K562 treated with DMSO at 1 percent for 12 hours (cell line): Measurements from ENCODE around the gene FAM217A. TPM values are rescaled to one million over a fixed set of nuclear protein-coding genes. Genes with fewer than 3 reads are reported as not detected.

Experiments
- total RNA-seq: library from RNA; unstranded; fragments of 300-600 nt; gene quantifications from 2 replicates; pipeline ENCODE4 v1.2.3, GENCODE V29; 2022; ENCODE audit not compliant: insufficient read depth

Gene FAM217A
- not detected in 2 replicates for total RNA-seq

GRCh38 chr6:4078691-4079471, at the start of gene FAM217A:
TSS of gene FAM217A (minus strand) at chr6:4079137. CDS start at chr6:4077414, 1,723 bp downstream.

Other genes with a start within 250 kb of the FAM217A start
- gene FAM50B, start 229.8 kb downstream of the FAM217A start, total RNA-seq, result 0.55 and 0.70 TPM in 2 replicates
- 59.5 and 71.3 TPM in 2 replicates for gene ECI2, start 56.4 kb upstream of the FAM217A start, total RNA-seq